MCF 10A (cell line): ENCODE data around the gene SLC4A2. TPM values are rescaled to one million over a fixed set of nuclear protein-coding genes. Genes with fewer than 3 reads are reported as not detected.

Experiments used
- BruUV-seq: library from RNA; stranded (reverse); fragments of 400-500 nt; replicated peaks from 2 replicates; lab custom pipeline; 2021; lab: Mats Ljungman, UMichigan
- CTCF ChIA-PET: fragments of 300-600 bp; sonication (Branson Sonifier 250); formaldehyde crosslinking; extraction: SDS; loops from one replicate; lab custom pipeline; 2021; ENCODE audit warnings: antibody characterized with exemption, inconsistent platforms; lab: Yijun Ruan, JAX
- POLR2A ChIA-PET: fragments of 300-600, 350-650 bp; sonication (Branson Sonifier 250); formaldehyde crosslinking; extraction: SDS; loops from one replicate; lab custom pipeline; 2020; ENCODE audit warnings: antibody characterized with exemption, inconsistent platforms; lab: Yijun Ruan, JAX
- DNase-seq: peaks from one replicate; pipeline ENCODE4 v3.0.0-alpha.2; 2018; ENCODE audit not compliant: unreplicated experiment
- H3K27ac Mint-ChIP-seq: one replicate; pipeline ENCODE4 v1.8.0; 2022; ENCODE audit warnings: mild to moderate bottlenecking, low read depth, mixed read lengths; ENCODE audit not compliant: unreplicated experiment
- H3K27me3 Mint-ChIP-seq: one replicate; pipeline ENCODE4 v1.8.0; 2022; ENCODE audit warnings: mixed read lengths; ENCODE audit not compliant: insufficient read depth, unreplicated experiment
- H3K36me3 Mint-ChIP-seq: one replicate; pipeline ENCODE4 v1.8.0; 2022; ENCODE audit warnings: mild to moderate bottlenecking, moderate library complexity, mixed read lengths; ENCODE audit not compliant: insufficient read depth, unreplicated experiment
- H3K4me1 Mint-ChIP-seq: one replicate; pipeline ENCODE4 v1.8.0; 2022; ENCODE audit warnings: mixed read lengths; ENCODE audit not compliant: insufficient read depth, unreplicated experiment
- H3K4me3 Mint-ChIP-seq: one replicate; pipeline ENCODE4 v1.8.0; 2022; ENCODE audit warnings: mild to moderate bottlenecking, moderate library complexity, mixed read lengths; ENCODE audit not compliant: unreplicated experiment
- H3K9me3 Mint-ChIP-seq: one replicate; pipeline ENCODE4 v1.8.0; 2022; ENCODE audit warnings: mixed read lengths; ENCODE audit not compliant: unreplicated experiment
- CTCF ChIP-seq: fragments of 200-600 bp; IDR thresholded peaks from one replicate; pipeline ENCODE4 v1.8.0; 2022; ENCODE audit warnings: antibody characterized with exemption, mild to moderate bottlenecking; ENCODE audit not compliant: unreplicated experiment
- intact Hi-C: fragments of 100-400 bp; cut with micrococcal nuclease; formaldehyde crosslinking; loops from 2 replicates; pipeline ENCODE4 v1.14.1; 2022
- total RNA-seq: library from RNA; stranded (reverse); gene quantifications from 2 replicates; pipeline ENCODE4 v1.2.3, GENCODE V29; 2022

Gene SLC4A2
- total RNA-seq, 1 experiment from 2014 or later, result 112 TPM

DNA sequence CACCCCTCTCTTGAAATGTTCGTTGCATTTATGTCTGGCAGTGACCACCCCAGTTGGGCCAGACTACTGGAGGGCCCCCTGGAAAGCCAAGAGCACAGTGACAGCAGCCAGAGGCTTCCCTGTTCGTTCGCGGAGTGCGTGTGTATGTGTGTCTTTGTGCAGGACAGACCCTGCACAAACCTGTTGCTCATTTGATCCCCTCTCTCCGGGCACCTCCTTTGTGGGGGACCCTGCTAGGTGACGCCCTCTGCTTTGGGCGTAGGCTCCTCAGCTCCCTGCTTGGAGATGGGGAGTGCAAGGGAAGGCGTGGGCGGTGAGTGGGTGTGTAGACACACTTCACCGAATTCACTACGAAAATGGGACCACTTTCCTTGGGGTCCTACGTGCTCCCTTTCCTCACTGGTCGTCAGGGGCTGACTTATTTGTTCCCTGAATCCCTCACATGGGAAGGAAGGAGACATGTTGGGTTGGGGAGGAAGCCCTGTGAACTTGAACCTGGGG is 65.6 kb downstream of the SLC4A2 start:
- POLR2A ChIA-PET, result interaction anchor here (1.7 kb wide), 1 partner anchor 10 kb away, joined by 12 read pairs; no protein-coding TSS in a partner anchor
- no peaks in the 10 kb centered on the region for H3K4me1 Mint-ChIP-seq
- no TSS peak for BruUV-seq
- H3K36me3 Mint-ChIP-seq, result peaks cover 40% of the 10 kb centered on the region
- no peak for DNase-seq
- no peaks in the 10 kb centered on the region for H3K27me3 Mint-ChIP-seq
- H3K27ac Mint-ChIP-seq, result no peak overlapping the region
- no peak overlapping the region for H3K4me3 Mint-ChIP-seq
- intact Hi-C loops, result loop anchor here (1.0 kb wide), 2 partner anchors 47 to 178 kb away; no protein-coding TSS in a partner anchor
- TF ChIP-seq CTCF, result no peak
- H3K9me3 Mint-ChIP-seq, result no peaks in the 10 kb centered on the region
- CTCF ChIA-PET, result interaction anchor here (0.6 to 2.3 kb wide), 20 partner anchors 8 to 137 kb away, joined by 3 to 9 read pairs (median 4); no protein-coding TSS in a partner anchor

DNA sequence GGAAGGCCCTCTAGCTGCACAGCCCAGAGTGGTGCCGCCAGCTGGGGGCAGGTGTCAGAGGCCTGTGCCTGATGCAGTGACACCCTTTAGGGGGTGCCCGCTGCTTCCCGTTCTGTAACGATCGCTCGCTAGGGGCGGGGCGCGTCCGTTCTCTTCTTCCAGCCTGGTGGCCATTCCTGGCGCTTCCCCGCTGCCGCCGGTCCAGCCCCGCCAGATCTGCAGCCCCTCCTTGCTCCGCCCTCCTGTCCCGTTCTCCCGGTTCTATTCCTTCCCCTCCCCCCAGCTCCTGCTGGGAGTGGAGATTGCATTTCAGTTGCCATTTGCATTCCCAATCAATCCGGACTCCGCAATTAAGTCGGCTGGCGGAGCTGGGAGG is 66.1 kb downstream of the SLC4A2 start:
- no peak for TF ChIP-seq CTCF
- ChIA-PET POLR2A (interaction anchor here (0.7 kb wide), 1 partner anchor 10 kb away, joined by 3 read pairs; no protein-coding TSS in a partner anchor), CTCF (interaction anchor here (0.6 to 1.7 kb wide), 3 partner anchors 10 to 46 kb away, joined by 3 to 6 read pairs (median 4); no protein-coding TSS in a partner anchor)
- Mint-ChIP-seq H3K9me3 (no peaks in the 10 kb centered on the region), H3K4me1 (no peaks in the 10 kb centered on the region), H3K27me3 (no peaks in the 10 kb centered on the region), H3K36me3 (peaks cover 38% of the 10 kb centered on the region), H3K4me3 (no peak overlapping the region), H3K27ac (no peak overlapping the region)
- no TSS peak for BruUV-seq
- DNase-seq, result no peak
- intact Hi-C loops, result no loop called here

DNA sequence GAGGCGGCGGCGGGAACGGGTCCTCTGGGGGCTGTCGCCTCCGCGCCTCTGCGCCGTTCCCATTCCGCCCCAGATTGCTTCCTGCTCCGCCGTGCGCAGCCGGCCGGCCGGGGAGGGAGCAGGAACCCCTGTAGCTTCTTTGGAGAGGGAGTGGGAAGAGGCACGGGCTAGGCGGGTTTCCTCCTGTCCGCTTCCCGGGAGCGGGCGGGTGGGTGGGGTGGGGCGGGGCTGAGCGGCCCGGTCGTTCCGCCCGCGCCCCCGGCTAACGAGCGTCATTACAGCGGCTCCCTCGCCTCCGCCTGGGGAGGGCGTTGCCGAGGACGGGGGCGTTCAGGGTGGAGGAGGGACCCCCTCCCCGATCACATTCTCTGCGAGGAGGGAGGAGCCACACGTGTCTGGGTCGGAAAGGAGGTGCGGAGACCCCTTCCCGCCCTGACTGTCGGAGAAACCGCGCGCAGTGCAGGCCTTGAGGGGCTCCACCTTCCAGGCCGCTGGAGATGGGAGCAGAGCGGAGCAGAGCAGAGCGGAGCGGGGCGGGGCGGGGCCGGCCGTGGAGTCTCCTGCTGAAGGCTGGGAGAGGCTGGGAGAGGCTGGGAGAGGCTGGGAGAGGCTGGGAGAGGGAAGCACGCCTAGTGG is 66.6 kb downstream of the SLC4A2 start:
- no peak overlapping the region for H3K4me3 Mint-ChIP-seq
- ChIA-PET POLR2A (interaction anchor here (0.7 kb wide), 1 partner anchor 11 kb away, joined by 3 read pairs; no protein-coding TSS in a partner anchor), CTCF (interaction anchor here (0.6 kb wide), 1 partner anchor 12 kb away, joined by 3 read pairs; no protein-coding TSS in a partner anchor)
- intact Hi-C loops, result no loop called here
- no peak overlapping the region for H3K27ac Mint-ChIP-seq
- TF ChIP-seq CTCF, result no peak
- no peaks in the 10 kb centered on the region for H3K4me1 Mint-ChIP-seq
- no peaks in the 10 kb centered on the region for H3K27me3 Mint-ChIP-seq
- DNase-seq, result no peak
- H3K9me3 Mint-ChIP-seq, result no peaks in the 10 kb centered on the region
- no TSS peak for BruUV-seq
- peaks cover 38% of the 10 kb centered on the region for H3K36me3 Mint-ChIP-seq

Other genes starting within 250 kb of the SLC4A2 start
- 0.23 TPM in 1 of 2 replicates, not detected in the other for gene AOC1, start 207.1 kb upstream of the SLC4A2 start, total RNA-seq
- gene KCNH2, start 81.3 kb upstream of the SLC4A2 start, total RNA-seq, result 0.09 TPM in 1 of 2 replicates, not detected in the other
- gene NOS3, start 68.6 kb upstream of the SLC4A2 start, total RNA-seq, result 0.20 and 0.30 TPM in 2 replicates
- gene ATG9B, start 35.1 kb upstream of the SLC4A2 start, total RNA-seq, result 0.12 and 0.29 TPM in 2 replicates
- gene ABCB8, start 31.1 kb upstream of the SLC4A2 start, total RNA-seq, result 73.4 and 76.1 TPM in 2 replicates
- 3.9 and 8.8 TPM in 2 replicates for gene ASIC3, start 11.1 kb upstream of the SLC4A2 start, total RNA-seq
- 11.8 and 12.2 TPM in 2 replicates for gene CDK5, start 1.7 kb upstream of the SLC4A2 start, total RNA-seq
- 79.3 and 83.6 TPM in 2 replicates for gene FASTK, start 21.2 kb downstream of the SLC4A2 start, total RNA-seq
- 25.7 and 30.1 TPM in 2 replicates for gene TMUB1, start 23.9 kb downstream of the SLC4A2 start, total RNA-seq
- gene AGAP3, start 26.9 kb downstream of the SLC4A2 start, total RNA-seq, result 95.6 and 138 TPM in 2 replicates
- gene GBX1, start 108.1 kb downstream of the SLC4A2 start, total RNA-seq, result not detected in 2 replicates
- not detected in 2 replicates for gene ASB10, start 127.7 kb downstream of the SLC4A2 start, total RNA-seq
- not detected in 2 replicates for gene H2BK1, start 150.9 kb downstream of the SLC4A2 start, total RNA-seq
- gene ABCF2, start 167.6 kb downstream of the SLC4A2 start, total RNA-seq, result 47.3 and 72.4 TPM in 2 replicates
- 28.2 and 33.8 TPM in 2 replicates for gene CHPF2, start 172.9 kb downstream of the SLC4A2 start, total RNA-seq
- 3.8 and 5.3 TPM in 2 replicates for gene SMARCD3, start 189.1 kb downstream of the SLC4A2 start, total RNA-seq